Naive thymus-derived CD4-positive, alpha-beta T cell (primary cell): ENCODE measurements around the gene MBNL3. TPM values are rescaled to one million over a fixed set of nuclear protein-coding genes. Genes with fewer than 3 reads are reported as not detected.
"Not testable (repeated sequence)": the region's sequence is repeated elsewhere in the genome, so short reads cannot be mapped to it uniquely, and the experiment has no call there.

ENCODE experiments used
- ATAC-seq: fragments of 150-1000 bp; cut with Tn5 transposase; 2 replicates; pipeline ENCODE4 v1.10.0; 2021; ENCODE audit warnings: mild to moderate bottlenecking, moderate library complexity
- CTCF ChIA-PET: fragments of 350-600 bp; sonication (Branson Sonifier 250); formaldehyde crosslinking; loops from one replicate; lab custom pipeline; 2021; ENCODE audit warnings: antibody characterized with exemption; lab: Charles Lee
- POLR2A ChIA-PET: fragments of 350-600 bp; sonication (Branson Sonifier 250); formaldehyde crosslinking; loops from one replicate; lab custom pipeline; 2021; ENCODE audit warnings: antibody characterized with exemption, inconsistent platforms; lab: Charles Lee
- DNase-seq, 9 donors: peaks; one replicate each; pipeline versions ENCODE4 v3.0.0 to v3.0.0-alpha.2; 2020 to 2022; ENCODE audit warnings: mixed read lengths in 1 of 9
- H3K27ac ChIP-seq: one replicate; pipeline ENCODE4 v1.7.0; 2013; ENCODE audit warnings: mild to moderate bottlenecking, low read depth, low read length, moderate library complexity
- H3K27me3 ChIP-seq, 2 donors: one replicate each; pipeline ENCODE4 v1.7.0; 2013; ENCODE audit warnings: low read length in 2 of 2, mild to moderate bottlenecking in 2 of 2, moderate library complexity in 2 of 2; ENCODE audit not compliant: control insufficient read depth in 2 of 2, insufficient read depth in 2 of 2
- H3K36me3 ChIP-seq, 3 experiments: 1 replicate in 2 of 3; 2 replicates in 1 of 3; pipeline ENCODE4 v1.7.0; 2013; ENCODE audit warnings: low read length in 3 of 3, mild to moderate bottlenecking in 3 of 3, moderate library complexity in 1 of 3; ENCODE audit not compliant: insufficient read depth in 3 of 3, control insufficient read depth in 2 of 3
- H3K4me1 ChIP-seq, 2 donors: one replicate each; pipeline ENCODE4 v1.7.0; 2013; ENCODE audit warnings: low read length in 2 of 2, mild to moderate bottlenecking in 2 of 2, moderate library complexity in 1 of 2; ENCODE audit not compliant: control insufficient read depth in 2 of 2, insufficient read depth in 2 of 2
- H3K4me3 ChIP-seq: 2 replicates; pipeline ENCODE4 v1.7.0; 2013; ENCODE audit warnings: mild to moderate bottlenecking, low read length
- H3K9me3 ChIP-seq, 3 experiments: 1 replicate in 2 of 3; 2 replicates in 1 of 3; pipeline ENCODE4 v1.7.0; 2013; ENCODE audit warnings: low read length in 3 of 3; ENCODE audit not compliant: control insufficient read depth in 2 of 3
- H3K27ac Mint-ChIP-seq, 9 donors: one replicate each; pipeline ENCODE4 v1.8.0; 2020 to 2022; ENCODE audit warnings: mixed read lengths in 9 of 9, mild to moderate bottlenecking in 8 of 9, moderate library complexity in 5 of 9, inconsistent platforms in 2 of 9
- H3K27me3 Mint-ChIP-seq, 5 donors: one replicate each; pipeline ENCODE4 v1.8.0; 2021 to 2022; ENCODE audit warnings: mixed read lengths in 5 of 5, mild to moderate bottlenecking in 1 of 5
- H3K36me3 Mint-ChIP-seq, 5 donors: one replicate each; pipeline ENCODE4 v1.8.0; 2020 to 2022; ENCODE audit warnings: mixed read lengths in 5 of 5, mild to moderate bottlenecking in 3 of 5, inconsistent platforms in 1 of 5
- H3K4me1 Mint-ChIP-seq, 7 donors: one replicate each; pipeline ENCODE4 v1.8.0; 2020 to 2022; ENCODE audit warnings: mixed read lengths in 7 of 7, mild to moderate bottlenecking in 3 of 7, inconsistent platforms in 1 of 7
- H3K4me3 Mint-ChIP-seq, 10 donors: one replicate each; pipeline ENCODE4 v1.8.0; 2020 to 2022; ENCODE audit warnings: mild to moderate bottlenecking in 10 of 10, mixed read lengths in 10 of 10, moderate library complexity in 6 of 10, inconsistent platforms in 2 of 10
- H3K9me3 Mint-ChIP-seq, 11 donors: one replicate each; pipeline ENCODE4 v1.8.0; 2020 to 2022; ENCODE audit warnings: mixed read lengths in 11 of 11, mild to moderate bottlenecking in 4 of 11, inconsistent platforms in 1 of 11, moderate library complexity in 1 of 11
- intact Hi-C, 2 donors: fragments of 100-400 bp; cut with micrococcal nuclease; formaldehyde crosslinking; loops; one replicate each; pipeline ENCODE4 v1.15.1; 2023
- polyA plus RNA-seq, 2 donors: library from polyadenylated mRNA; unstranded; fragments of 300-500 nt; fragmentation: Illumina TruSeq; gene quantifications; one replicate each; pipeline ENCODE4 v1.2.3, GENCODE V29; 2021
- total RNA-seq, 6 experiments: library from RNA in 5 of 6; stranded (reverse) in 5 of 6; gene quantifications; 1 replicate in 5 of 6; 2 replicates in 1 of 6; pipeline ENCODE4 v1.2.3 and lab custom pipeline; 2021 to 2026

MBNL3 gene
- total and polyA plus RNA-seq, 7 experiments from 2014 or later = 20.8 to 38.5 (median 29.7) TPM

DNA sequence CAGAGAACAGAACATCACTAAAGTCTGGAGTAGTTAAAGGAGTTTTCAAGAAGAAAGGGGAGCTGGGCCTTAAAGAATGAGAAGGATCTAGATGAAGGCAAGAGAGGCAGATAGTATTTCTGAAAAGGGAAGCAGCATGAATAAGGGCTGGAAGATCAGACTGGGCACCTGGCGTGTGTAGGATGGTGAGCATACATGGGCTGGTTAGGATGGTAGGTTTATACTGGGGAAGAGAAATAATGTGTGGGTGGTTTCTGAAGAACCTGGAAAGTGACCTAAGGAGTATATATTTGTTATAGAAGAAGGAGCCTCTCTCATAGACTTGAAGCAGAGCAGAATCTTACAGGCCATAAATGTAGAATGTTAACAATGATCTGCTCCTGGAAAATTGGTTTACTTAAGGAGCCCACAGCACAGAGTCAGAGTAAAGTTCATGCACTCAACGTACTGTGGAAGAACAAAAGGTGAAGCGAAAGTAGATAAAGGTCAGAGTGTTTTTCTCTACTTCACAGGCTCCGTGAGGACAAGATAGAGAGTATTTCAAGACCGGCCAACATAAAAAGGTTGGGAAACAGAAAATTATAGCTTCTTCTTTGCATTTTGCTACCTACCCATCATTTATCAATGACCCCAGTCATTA lies 35.8 kb downstream of the MBNL3 start:
- ATAC-seq (no peak), DNase-seq (no peak)
- H3K4me3 ChIP-seq = no peak overlapping the region
- H3K4me1 ChIP-seq = no peaks in the 10 kb centered on the region
- no peak overlapping the region for H3K27ac Mint-ChIP-seq
- H3K27me3 ChIP-seq = no peaks in the 10 kb centered on the region
- H3K9me3 Mint-ChIP-seq = peaks cover 0 to 18% (median 4%) of the 10 kb centered on the region in 11 donors
- ChIA-PET CTCF (no interaction called here), POLR2A (no interaction called here)
- no peaks in the 10 kb centered on the region for H3K27me3 Mint-ChIP-seq
- H3K27ac ChIP-seq = no peak overlapping the region
- H3K4me1 Mint-ChIP-seq = peaks cover 0 to 2% (median 0%) of the 10 kb centered on the region in 7 donors
- H3K9me3 ChIP-seq = no peaks in the 10 kb centered on the region
- peaks cover 0 to 15% (median 13%) of the 10 kb centered on the region in 5 donors for H3K36me3 Mint-ChIP-seq
- no peaks in the 10 kb centered on the region for H3K36me3 ChIP-seq
- intact Hi-C loops = no loop called here
- no peak overlapping the region for H3K4me3 Mint-ChIP-seq

- H3K27me3 ChIP-seq, H3K4me1 ChIP-seq, H3K9me3 ChIP-seq, H3K36me3 ChIP-seq, DNase-seq, H3K27ac ChIP-seq, intact Hi-C loops, H3K36me3 Mint-ChIP-seq, H3K4me3 ChIP-seq, CTCF ChIA-PET, H3K4me1 Mint-ChIP-seq, H3K4me3 Mint-ChIP-seq, H3K27me3 Mint-ChIP-seq, ATAC-seq: not testable (repeated sequence)
- POLR2A ChIA-PET = interaction anchor here (0.7 kb wide), 1 partner anchor 33 kb away, joined by 3 read pairs; no protein-coding TSS in a partner anchor
- Mint-ChIP-seq H3K9me3 (peaks cover 0 to 26% (median 10%) of the 10 kb centered on the region in 11 donors), H3K27ac (peak overlapping the region in 1 of 9 donors; percentile 42)
Observed at GRCh38 chrX:132445909-132446308, 42.9 kb downstream of the MBNL3 start.

GRCh38 chrX:132444936-132445335 lies 43.9 kb downstream of the MBNL3 start:
- Mint-ChIP-seq H3K27me3 (no peaks in the 10 kb centered on the region), H3K4me3 (no peak overlapping the region), H3K9me3 (peaks cover 0 to 21% (median 7%) of the 10 kb centered on the region in 11 donors), H3K4me1 (peaks cover 0 to 5% (median 0%) of the 10 kb centered on the region in 7 donors), H3K27ac (peak overlapping the region in 2 of 9 donors; percentile 1 to 33), H3K36me3 (peaks cover 0 to 6% (median 2%) of the 10 kb centered on the region in 5 donors)
- ATAC-seq (no peak), DNase-seq (no peak)
- Histone ChIP-seq H3K36me3 (no peaks in the 10 kb centered on the region), H3K9me3 (no peaks in the 10 kb centered on the region), H3K27ac (no peak overlapping the region), H3K4me1 (no peaks in the 10 kb centered on the region), H3K27me3 (no peaks in the 10 kb centered on the region), H3K4me3 (no peak overlapping the region)
- intact Hi-C loops = no loop called here
- CTCF ChIA-PET = no interaction called here
- POLR2A ChIA-PET = no interaction called here

DNA sequence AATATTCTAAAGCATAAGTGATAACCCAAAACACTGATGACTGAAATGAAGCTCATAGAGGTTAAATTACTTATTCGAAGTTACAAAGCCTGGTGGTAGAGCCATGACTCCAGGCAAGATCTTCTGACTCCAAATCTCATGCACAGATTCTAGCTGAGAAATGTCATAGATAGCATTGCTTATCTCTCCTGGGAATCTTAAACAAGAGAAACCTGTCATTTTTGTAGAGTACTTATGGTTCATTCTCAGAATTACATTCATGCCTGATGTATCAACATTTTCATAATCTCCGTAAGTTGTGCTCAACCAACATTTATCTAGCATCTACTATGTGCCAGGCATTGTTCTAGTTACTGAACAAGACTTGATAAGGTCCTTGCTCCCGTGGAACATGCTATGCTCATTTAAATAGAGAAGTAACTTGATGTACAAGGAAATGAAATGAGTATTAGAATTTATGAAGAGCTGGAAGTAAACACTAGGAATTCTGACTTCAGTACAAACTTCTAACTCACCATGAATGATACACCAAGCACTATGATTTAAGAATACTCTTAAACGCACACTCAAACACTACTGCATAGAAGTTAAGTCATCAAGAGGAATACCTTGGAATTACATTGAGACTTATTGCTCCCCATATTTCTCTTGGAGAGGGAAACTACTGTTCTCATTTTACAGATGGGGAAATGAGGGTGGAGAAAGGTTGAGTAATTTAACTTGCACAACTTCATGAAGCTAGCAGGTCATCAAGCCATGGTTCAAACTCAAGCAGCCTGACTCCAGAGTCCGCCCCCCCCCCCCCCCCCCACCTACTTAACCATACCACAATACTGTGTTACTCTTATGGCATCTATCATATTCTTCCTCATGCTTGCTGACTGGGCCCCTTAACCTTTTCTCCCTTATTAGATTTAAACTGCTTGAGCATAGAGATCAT lies 45.4 kb downstream of the MBNL3 start:
- peaks cover 0 to 15% (median 5%) of the 10 kb centered on the region in 11 donors for H3K9me3 Mint-ChIP-seq
- Histone ChIP-seq H3K27me3 (no peaks in the 10 kb centered on the region), H3K36me3 (no peaks in the 10 kb centered on the region), H3K4me1 (no peaks in the 10 kb centered on the region), H3K9me3 (no peaks in the 10 kb centered on the region), H3K4me3 (no peak overlapping the region), H3K27ac (no peak overlapping the region)
- H3K4me1 Mint-ChIP-seq = peaks cover 0 to 5% (median 0%) of the 10 kb centered on the region in 7 donors
- H3K36me3 Mint-ChIP-seq = peaks cover 0 to 4% (median 0%) of the 10 kb centered on the region in 5 donors
- intact Hi-C loops = no loop called here
- peak overlapping the region in 1 of 9 donors; percentile 44 for H3K27ac Mint-ChIP-seq
- H3K27me3 Mint-ChIP-seq = no peaks in the 10 kb centered on the region
- POLR2A ChIA-PET = no interaction called here
- CTCF ChIA-PET = no interaction called here
- ATAC-seq = no peak
- no peak overlapping the region for H3K4me3 Mint-ChIP-seq
- no peak for DNase-seq

DNA sequence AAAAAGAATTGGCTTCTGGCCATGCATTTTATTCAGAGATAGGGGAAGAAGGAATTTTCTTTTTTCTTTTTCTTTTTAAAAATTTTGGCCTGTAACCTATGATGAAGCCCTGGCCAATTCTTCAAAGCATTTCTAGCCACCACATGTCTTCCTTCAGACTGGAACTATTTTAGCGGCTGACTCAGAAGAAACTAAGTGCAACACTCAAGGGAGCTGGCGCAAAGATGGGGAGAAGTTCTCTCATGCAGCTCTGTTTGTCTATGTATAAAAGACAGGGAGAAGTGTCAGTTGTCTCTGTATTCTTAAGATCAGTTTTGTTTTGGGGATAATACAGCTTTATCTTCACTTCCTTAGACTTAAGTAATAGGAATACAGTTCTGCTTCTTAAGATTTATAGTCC lies 46.1 kb downstream of the MBNL3 start:
- ChIA-PET CTCF (no interaction called here), POLR2A (no interaction called here)
- H3K27ac ChIP-seq = no peak overlapping the region
- Mint-ChIP-seq H3K36me3 (peaks cover 0 to 4% (median 0%) of the 10 kb centered on the region in 5 donors), H3K4me3 (no peak overlapping the region), H3K27ac (no peak overlapping the region), H3K27me3 (no peaks in the 10 kb centered on the region), H3K4me1 (peaks cover 0 to 5% (median 0%) of the 10 kb centered on the region in 7 donors), H3K9me3 (peaks cover 0 to 8% (median 5%) of the 10 kb centered on the region in 11 donors)
- no peak overlapping the region for H3K4me3 ChIP-seq
- DNase-seq (no peak), ATAC-seq (no peak)
- H3K36me3 ChIP-seq = no peaks in the 10 kb centered on the region
- H3K4me1 ChIP-seq = no peaks in the 10 kb centered on the region
- H3K27me3 ChIP-seq = no peaks in the 10 kb centered on the region
- no peaks in the 10 kb centered on the region for H3K9me3 ChIP-seq
- intact Hi-C loops = no loop called here

GRCh38 chrX:132435222-132435621 lies 53.6 kb downstream of the MBNL3 start:
- Mint-ChIP-seq H3K36me3 (peaks cover 0 to 26% (median 2%) of the 10 kb centered on the region in 5 donors), H3K4me3 (no peak overlapping the region), H3K4me1 (peaks cover 0 to 4% (median 0%) of the 10 kb centered on the region in 7 donors), H3K27me3 (no peaks in the 10 kb centered on the region), H3K27ac (no peak overlapping the region), H3K9me3 (no peaks in the 10 kb centered on the region)
- no peak overlapping the region for H3K27ac ChIP-seq
- no peak for ATAC-seq
- no peaks in the 10 kb centered on the region for H3K4me1 ChIP-seq
- no peaks in the 10 kb centered on the region for H3K27me3 ChIP-seq
- ChIA-PET CTCF (no interaction called here), POLR2A (no interaction called here)
- DNase-seq = no peak
- H3K9me3 ChIP-seq = no peaks in the 10 kb centered on the region
- H3K4me3 ChIP-seq = no peak overlapping the region
- H3K36me3 ChIP-seq = no peaks in the 10 kb centered on the region
- intact Hi-C loops = no loop called here
